ENCODE data around the gene KIF7. TPM values are rescaled to one million over a fixed set of nuclear protein-coding genes. Genes with fewer than 3 reads are reported as not detected.

KIF7 gene
- total RNA-seq, 1 donor from 2014 or later = 4.3 TPM

DNA sequence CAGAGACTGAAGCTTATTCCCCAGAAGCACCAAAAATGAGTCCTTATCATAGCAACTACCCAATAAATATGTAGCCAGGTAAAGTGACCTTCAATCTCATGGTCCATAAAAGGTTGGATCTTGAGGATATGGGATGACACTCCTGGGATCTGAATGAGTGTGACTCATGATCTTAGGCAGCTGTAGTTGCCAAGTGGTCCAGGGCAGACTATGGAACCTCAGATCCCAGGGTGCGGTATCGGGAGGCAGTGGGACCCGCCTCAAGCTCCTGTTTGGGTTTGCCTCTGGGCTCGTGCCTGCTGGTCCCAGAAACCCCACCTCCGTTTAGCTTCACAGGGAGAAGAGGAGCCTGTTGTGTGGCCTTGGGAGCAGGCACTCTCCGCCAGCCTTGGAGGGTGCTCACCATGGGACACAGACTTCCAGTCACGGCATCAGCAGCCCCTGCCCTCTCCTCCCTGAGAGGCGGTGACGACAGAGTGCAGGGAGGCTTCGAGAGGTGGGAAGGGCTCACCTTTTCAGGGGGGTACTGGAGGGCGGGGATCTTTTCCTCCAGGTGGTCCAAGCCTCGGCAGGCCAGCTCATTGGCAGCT, 15.8 kb upstream of the KIF7 start:
- Histone ChIP-seq H3K4me3 (no peak overlapping the region), H2AFZ (replicated peaks) (no peak overlapping the region), H3K27ac (no peak overlapping the region), H3K4me1 (peaks cover 3% of the 10 kb centered on the region), H3K4me2 (no peak overlapping the region), H3K27me3 (peaks cover 2% of the 10 kb centered on the region), H3K9ac (no peak overlapping the region), H4K20me1 (ENCODE audit: low read depth) (no peaks in the 10 kb centered on the region), H3F3A (ENCODE audit: low read depth) (peaks cover 6% of the 10 kb centered on the region), H3K36me3 (no peaks in the 10 kb centered on the region), H3K9me3 (ENCODE audit: low read depth) (no peaks in the 10 kb centered on the region), H3K79me2 (ENCODE audit: low read depth) (no peaks in the 10 kb centered on the region)
- Mint-ChIP-seq H3K27ac (no peak overlapping the region), H3K9me3 (no peaks in the 10 kb centered on the region), H3K4me1 (peaks cover 6% of the 10 kb centered on the region), H3K36me3 (no peaks in the 10 kb centered on the region), H3K4me3 (no peak overlapping the region), H3K27me3 (ENCODE audit: insufficient read depth, low read depth) (peaks cover 9% of the 10 kb centered on the region)
- no peak for DNase-seq (ENCODE audit: low spot score)
- TF ChIP-seq CTCF (IDR thresholded peaks at IDR 0.05) (no peak), EZH2phosphoT487 (IDR thresholded peaks at IDR 0.05) (no peak), EZH2 (IDR thresholded peaks at IDR 0.05) (no peak)

DNA sequence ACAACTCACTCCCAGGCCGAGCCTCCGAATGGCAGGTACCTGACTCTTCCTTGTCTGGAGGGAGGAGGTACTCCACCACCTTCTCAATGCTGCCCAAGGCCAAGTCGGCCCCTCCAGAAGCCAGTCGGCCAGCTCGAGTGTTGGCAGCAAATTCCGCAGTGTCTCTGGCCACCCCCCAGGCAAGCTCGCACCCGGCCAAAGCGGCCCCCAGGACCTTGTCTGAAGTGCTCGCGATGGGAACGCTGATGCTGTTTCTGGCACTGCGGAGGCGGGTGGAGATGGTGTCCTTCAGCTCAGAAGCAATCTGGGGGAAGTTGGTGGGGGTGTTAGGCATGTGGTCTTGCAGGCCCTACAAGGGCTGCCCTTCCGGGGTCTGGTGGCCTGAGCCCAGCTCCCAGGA, 14.7 kb upstream of the KIF7 start:
- Mint-ChIP-seq H3K27me3 (ENCODE audit: insufficient read depth, low read depth) (peaks cover 9% of the 10 kb centered on the region), H3K36me3 (no peaks in the 10 kb centered on the region), H3K4me3 (no peak overlapping the region), H3K4me1 (peaks cover 8% of the 10 kb centered on the region), H3K9me3 (no peaks in the 10 kb centered on the region), H3K27ac (no peak overlapping the region)
- no peak overlapping the region for H3K4me3 ChIP-seq
- H3K4me2 ChIP-seq = no peak overlapping the region
- H3K9me3 ChIP-seq (ENCODE audit: low read depth) = no peaks in the 10 kb centered on the region
- H3K4me1 ChIP-seq = peaks cover 11% of the 10 kb centered on the region
- no peak overlapping the region for H2AFZ ChIP-seq (replicated peaks)
- H3K36me3 ChIP-seq = no peaks in the 10 kb centered on the region
- H4K20me1 ChIP-seq (ENCODE audit: low read depth) = no peaks in the 10 kb centered on the region
- H3K27me3 ChIP-seq = peaks cover 12% of the 10 kb centered on the region
- TF ChIP-seq CTCF (IDR thresholded peaks at IDR 0.05) = no peak
- no peak for TF ChIP-seq EZH2 (IDR thresholded peaks at IDR 0.05)
- TF ChIP-seq EZH2phosphoT487 (IDR thresholded peaks at IDR 0.05) = no peak
- no peak overlapping the region for H3K9ac ChIP-seq
- DNase-seq (ENCODE audit: low spot score) = no peak
- H3K79me2 ChIP-seq (ENCODE audit: low read depth) = no peaks in the 10 kb centered on the region
- H3F3A ChIP-seq (ENCODE audit: low read depth) = peaks cover 15% of the 10 kb centered on the region
- H3K27ac ChIP-seq = no peak overlapping the region

GRCh38 chr15:89669309-89669865, 14.1 kb upstream of the KIF7 start:
- Histone ChIP-seq H3F3A (ENCODE audit: low read depth) (peaks cover 18% of the 10 kb centered on the region), H3K36me3 (no peaks in the 10 kb centered on the region), H3K9ac (no peak overlapping the region), H3K79me2 (ENCODE audit: low read depth) (no peaks in the 10 kb centered on the region), H3K4me2 (no peak overlapping the region), H3K4me1 (peaks cover 13% of the 10 kb centered on the region), H4K20me1 (ENCODE audit: low read depth) (no peaks in the 10 kb centered on the region), H3K27ac (no peak overlapping the region), H3K4me3 (no peak overlapping the region), H3K27me3 (peaks cover 17% of the 10 kb centered on the region), H3K9me3 (ENCODE audit: low read depth) (no peaks in the 10 kb centered on the region), H2AFZ (replicated peaks) (no peak overlapping the region)
- Mint-ChIP-seq H3K36me3 (no peaks in the 10 kb centered on the region), H3K27me3 (ENCODE audit: insufficient read depth, low read depth) (peaks cover 11% of the 10 kb centered on the region), H3K9me3 (no peaks in the 10 kb centered on the region), H3K4me1 (peaks cover 14% of the 10 kb centered on the region), H3K4me3 (no peak overlapping the region), H3K27ac (no peak overlapping the region)
- no peak for TF ChIP-seq EZH2phosphoT487 (IDR thresholded peaks at IDR 0.05)
- no peak for TF ChIP-seq CTCF (IDR thresholded peaks at IDR 0.05)
- no peak for TF ChIP-seq EZH2 (IDR thresholded peaks at IDR 0.05)
- no peak for DNase-seq (ENCODE audit: low spot score)
